ENCODE results near the gene AQP6.

- TF ChIP-seq POLR2A (IDR thresholded peaks at IDR 0.05) (no peak), CTCF (IDR thresholded peaks at IDR 0.05) (no peak)
These were observed 48.7 kb upstream of the AQP6 start for GRCh38 chr12:49923880-49924556.

Measured in right lobe of liver (tissue), 4 donors.